SK-N-SH (cell line): Measurements from ENCODE around the gene UBE2E3.

Experiments used
- EP300 ChIP-seq, 2 experiments: IDR thresholded peaks; 2 replicates each; pipeline versions ENCODE4 v1.4.0 to v1.6.1; 2012; ENCODE audit warnings: borderline replicate concordance in 1 of 2, low read depth in 1 of 2, low read length in 1 of 2
- EZH2phosphoT487 ChIP-seq: fragments of 200-600 bp; sonication (generic); IDR thresholded peaks from 2 replicates; pipeline ENCODE4 v1.6.1; 2017; ENCODE audit warnings: low read depth, mixed run types, mild to moderate bottlenecking, antibody characterized with exemption, moderate library complexity, borderline replicate concordance
- NRF1 ChIP-seq: IDR thresholded peaks from 2 replicates; pipeline ENCODE4 v1.6.1; 2012; ENCODE audit warnings: low read depth, mild to moderate bottlenecking, low read length
- RXRA ChIP-seq: IDR thresholded peaks from 2 replicates; pipeline ENCODE4 v1.4.0; 2012; ENCODE audit warnings: low read depth, mild to moderate bottlenecking, borderline replicate concordance
- TF ChIP-seq, protein P1 (sequence below): fragments of 200-600 bp; sonication (generic); IDR thresholded peaks from 2 replicates; pipeline ENCODE4 v1.6.1; 2017; ENCODE audit warnings: antibody characterized with exemption, mild to moderate bottlenecking, moderate library complexity
- TF ChIP-seq, protein P2 (sequence below): IDR thresholded peaks from 2 replicates; pipeline ENCODE4 v1.6.1; 2012; ENCODE audit warnings: mild to moderate bottlenecking, low read depth, low read length, moderate library complexity
- TF ChIP-seq, protein P3 (sequence below): IDR thresholded peaks from 2 replicates; pipeline ENCODE4 v1.4.0; 2012; ENCODE audit warnings: low read depth

DNA sequence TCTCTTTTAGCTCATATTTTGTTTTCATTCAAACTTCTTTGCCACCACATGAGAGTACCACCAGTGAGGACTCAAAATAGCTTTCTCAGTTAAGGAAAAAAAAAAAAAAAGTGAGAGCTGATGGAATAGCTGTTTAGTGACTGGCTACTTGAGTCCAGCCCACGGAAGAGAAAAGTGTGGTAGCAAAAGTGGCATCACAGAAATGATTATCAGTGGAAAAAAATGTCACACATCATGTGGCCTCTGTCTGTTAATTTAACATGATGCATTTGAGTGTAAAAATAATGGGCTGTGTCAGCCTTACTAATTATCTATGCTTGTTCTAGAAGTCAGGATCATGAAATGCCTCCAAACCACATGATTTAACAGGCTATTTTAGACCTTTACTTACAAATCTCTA lies 132.5 kb downstream of the UBE2E3 start:
- TF ChIP-seq, protein P1, sequence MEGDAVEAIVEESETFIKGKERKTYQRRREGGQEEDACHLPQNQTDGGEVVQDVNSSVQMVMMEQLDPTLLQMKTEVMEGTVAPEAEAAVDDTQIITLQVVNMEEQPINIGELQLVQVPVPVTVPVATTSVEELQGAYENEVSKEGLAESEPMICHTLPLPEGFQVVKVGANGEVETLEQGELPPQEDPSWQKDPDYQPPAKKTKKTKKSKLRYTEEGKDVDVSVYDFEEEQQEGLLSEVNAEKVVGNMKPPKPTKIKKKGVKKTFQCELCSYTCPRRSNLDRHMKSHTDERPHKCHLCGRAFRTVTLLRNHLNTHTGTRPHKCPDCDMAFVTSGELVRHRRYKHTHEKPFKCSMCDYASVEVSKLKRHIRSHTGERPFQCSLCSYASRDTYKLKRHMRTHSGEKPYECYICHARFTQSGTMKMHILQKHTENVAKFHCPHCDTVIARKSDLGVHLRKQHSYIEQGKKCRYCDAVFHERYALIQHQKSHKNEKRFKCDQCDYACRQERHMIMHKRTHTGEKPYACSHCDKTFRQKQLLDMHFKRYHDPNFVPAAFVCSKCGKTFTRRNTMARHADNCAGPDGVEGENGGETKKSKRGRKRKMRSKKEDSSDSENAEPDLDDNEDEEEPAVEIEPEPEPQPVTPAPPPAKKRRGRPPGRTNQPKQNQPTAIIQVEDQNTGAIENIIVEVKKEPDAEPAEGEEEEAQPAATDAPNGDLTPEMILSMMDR: no peak
- TF ChIP-seq NRF1: no peak
- TF ChIP-seq, protein P2, sequence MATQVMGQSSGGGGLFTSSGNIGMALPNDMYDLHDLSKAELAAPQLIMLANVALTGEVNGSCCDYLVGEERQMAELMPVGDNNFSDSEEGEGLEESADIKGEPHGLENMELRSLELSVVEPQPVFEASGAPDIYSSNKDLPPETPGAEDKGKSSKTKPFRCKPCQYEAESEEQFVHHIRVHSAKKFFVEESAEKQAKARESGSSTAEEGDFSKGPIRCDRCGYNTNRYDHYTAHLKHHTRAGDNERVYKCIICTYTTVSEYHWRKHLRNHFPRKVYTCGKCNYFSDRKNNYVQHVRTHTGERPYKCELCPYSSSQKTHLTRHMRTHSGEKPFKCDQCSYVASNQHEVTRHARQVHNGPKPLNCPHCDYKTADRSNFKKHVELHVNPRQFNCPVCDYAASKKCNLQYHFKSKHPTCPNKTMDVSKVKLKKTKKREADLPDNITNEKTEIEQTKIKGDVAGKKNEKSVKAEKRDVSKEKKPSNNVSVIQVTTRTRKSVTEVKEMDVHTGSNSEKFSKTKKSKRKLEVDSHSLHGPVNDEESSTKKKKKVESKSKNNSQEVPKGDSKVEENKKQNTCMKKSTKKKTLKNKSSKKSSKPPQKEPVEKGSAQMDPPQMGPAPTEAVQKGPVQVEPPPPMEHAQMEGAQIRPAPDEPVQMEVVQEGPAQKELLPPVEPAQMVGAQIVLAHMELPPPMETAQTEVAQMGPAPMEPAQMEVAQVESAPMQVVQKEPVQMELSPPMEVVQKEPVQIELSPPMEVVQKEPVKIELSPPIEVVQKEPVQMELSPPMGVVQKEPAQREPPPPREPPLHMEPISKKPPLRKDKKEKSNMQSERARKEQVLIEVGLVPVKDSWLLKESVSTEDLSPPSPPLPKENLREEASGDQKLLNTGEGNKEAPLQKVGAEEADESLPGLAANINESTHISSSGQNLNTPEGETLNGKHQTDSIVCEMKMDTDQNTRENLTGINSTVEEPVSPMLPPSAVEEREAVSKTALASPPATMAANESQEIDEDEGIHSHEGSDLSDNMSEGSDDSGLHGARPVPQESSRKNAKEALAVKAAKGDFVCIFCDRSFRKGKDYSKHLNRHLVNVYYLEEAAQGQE: no peak
- TF ChIP-seq EZH2phosphoT487: no peak
- TF ChIP-seq RXRA: no peak
- TF ChIP-seq, protein P3, sequence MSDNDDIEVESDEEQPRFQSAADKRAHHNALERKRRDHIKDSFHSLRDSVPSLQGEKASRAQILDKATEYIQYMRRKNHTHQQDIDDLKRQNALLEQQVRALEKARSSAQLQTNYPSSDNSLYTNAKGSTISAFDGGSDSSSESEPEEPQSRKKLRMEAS: no peak
- TF ChIP-seq EP300 (IDR thresholded peaks at IDR 0.05; ENCODE audit: borderline replicate concordance in 1 of 2, low read depth in 1 of 2, low read length in 1 of 2): no peak
